AG04449 (cell line): Measurements from ENCODE around the gene RTKN.

ENCODE experiments used
- CTCF ChIA-PET: fragments of 350-600 bp; formaldehyde crosslinking; extraction: SDS; loops from one replicate; lab custom pipeline; 2021; ENCODE audit warnings: antibody characterized with exemption; lab: Yijun Ruan, JAX
- POLR2A ChIA-PET: fragments of 400-600, 350-600 bp; formaldehyde crosslinking; extraction: SDS; loops from one replicate; lab custom pipeline; 2020; ENCODE audit warnings: antibody characterized with exemption, inconsistent platforms; lab: Yijun Ruan, JAX
- DNase-seq: peaks from one replicate; pipeline ENCODE4 v3.0.0-alpha.2; 2010; ENCODE audit warnings: low read depth, low spot score
- H3K4me3 ChIP-seq: 2 replicates; pipeline ENCODE4 v1.5.1; 2011; ENCODE audit warnings: low read depth, mild to moderate bottlenecking, control low read depth, low read length
- CTCF ChIP-seq: IDR thresholded peaks from one replicate; pipeline ENCODE4 v1.5.1; 2011; ENCODE audit warnings: mild to moderate bottlenecking, moderate library complexity, low read length, control low read depth, inconsistent platforms; ENCODE audit not compliant: insufficient read depth; ENCODE audit errors: missing control alignments

The RTKN gene

GRCh38 chr2:74401891-74402290 is 39.8 kb downstream of the RTKN start:
- POLR2A ChIA-PET: interaction anchor here (0.6 kb wide), 1 partner anchor 53 kb away, joined by 3 read pairs; the partner anchor contains the start of gene INO80B
- no peak for DNase-seq
- CTCF ChIA-PET: interaction anchor here (0.9 to 4.0 kb wide), 5 partner anchors 11 to 152 kb away, joined by 3 to 62 read pairs (median 22); no protein-coding TSS in a partner anchor
- no peak overlapping the region for H3K4me3 ChIP-seq
- no peak for TF ChIP-seq CTCF

GRCh38 chr2:74399785-74400184 is 42.0 kb downstream of the RTKN start:
- H3K4me3 ChIP-seq: no peak overlapping the region
- no peak for DNase-seq
- CTCF ChIA-PET: interaction anchor here (0.6 to 4.0 kb wide), 8 partner anchors 9 to 576 kb away, joined by 3 to 62 read pairs (median 4); partner anchors contain the start of gene C2orf81
- peak; percentile 8 for TF ChIP-seq CTCF
- POLR2A ChIA-PET: no interaction called here

- CTCF ChIA-PET: interaction anchor here (1.6 to 1.7 kb wide), 2 partner anchors 11 to 147 kb away, joined by 3 to 4 read pairs; no protein-coding TSS in a partner anchor
- no peak for DNase-seq
- H3K4me3 ChIP-seq: no peak overlapping the region
- no peak for TF ChIP-seq CTCF
- POLR2A ChIA-PET: no interaction called here
Observed at GRCh38 chr2:74396149-74396548, 45.6 kb downstream of the RTKN start.

GRCh38 chr2:74393525-74393924 is 48.2 kb downstream of the RTKN start:
- CTCF ChIA-PET: interaction anchor here (1.3 to 6.6 kb wide), 9 partner anchors 11 to 144 kb away, joined by 6 to 74 read pairs (median 10); partner anchors contain the start of gene DCTN1
- POLR2A ChIA-PET: no interaction called here

GRCh38 chr2:74392449-74392743 is 49.3 kb downstream of the RTKN start:
- DNase-seq: no peak
- no peak overlapping the region; the same call in 1 of the 2 replicates for H3K4me3 ChIP-seq
- no peak for TF ChIP-seq CTCF
- ChIA-PET POLR2A (interaction anchor here (1.0 to 1.4 kb wide), 3 partner anchors 9 to 193 kb away, joined by 3 to 4 read pairs (median 3); partner anchors contain the start of gene WBP1), CTCF (interaction anchor here (0.7 to 6.6 kb wide), 25 partner anchors 8 to 568 kb away, joined by 3 to 74 read pairs (median 7); partner anchors contain the start of genes C2orf81, DCTN1 and WDR54)

More at GRCh38 chr2:74393525-74393924, 48.2 kb downstream of the RTKN start:
- no peak overlapping the region for H3K4me3 ChIP-seq
- no peak for TF ChIP-seq CTCF
- DNase-seq: no peak

- peak; percentile 90 for TF ChIP-seq CTCF
- DNase-seq: peak; percentile 29
- ChIA-PET POLR2A (interaction anchor here (0.9 to 1.4 kb wide), 5 partner anchors 9 to 193 kb away, joined by 3 to 4 read pairs (median 3); partner anchors contain the start of gene WBP1), CTCF (interaction anchor here (0.6 to 6.6 kb wide), 43 partner anchors 8 to 568 kb away, joined by 3 to 74 read pairs (median 4); partner anchors contain the start of genes C2orf81, CCDC142, DCTN1 and MTHFD2)
- H3K4me3 ChIP-seq: peak overlapping the region; percentile 72
Observed at GRCh38 chr2:74391580-74392448, 49.9 kb downstream of the RTKN start.
